Liver (tissue), 3 donors: Measurements from ENCODE around the gene PYCR2.

Experiments
- EGR1 ChIP-seq, 2 donors: IDR thresholded peaks; 2 replicates each; pipeline ENCODE4 v1.6.1; 2016 to 2018; ENCODE audit warnings: antibody characterized with exemption in 2 of 2, low read depth in 2 of 2
- RAD21 ChIP-seq, 2 donors: IDR thresholded peaks; 2 replicates each; pipeline ENCODE4 v1.6.1; 2016; ENCODE audit warnings: antibody characterized with exemption in 2 of 2, mild to moderate bottlenecking in 2 of 2
- SP1 ChIP-seq: IDR thresholded peaks from 2 replicates; pipeline ENCODE4 v1.6.1; 2018; ENCODE audit warnings: antibody characterized with exemption, mild to moderate bottlenecking
- ZBTB33 ChIP-seq: IDR thresholded peaks from 2 replicates; pipeline ENCODE4 v1.6.1; 2016; ENCODE audit warnings: antibody characterized with exemption
- TF ChIP-seq, protein P1 (sequence below): fragments of 150-350 bp; IDR thresholded peaks from 2 replicates; pipeline ENCODE4 v1.5.1; 2017; ENCODE audit warnings: improper control_type of control experiment, low read depth, low read length; ENCODE audit not compliant: missing input control
- TF ChIP-seq, protein P2 (sequence below): IDR thresholded peaks from 2 replicates; pipeline ENCODE4 v1.6.1; 2016; ENCODE audit warnings: antibody characterized with exemption, mild to moderate bottlenecking
- TF ChIP-seq, protein P3 (sequence below): IDR thresholded peaks from 2 replicates; pipeline ENCODE4 v1.6.1; 2016; ENCODE audit warnings: antibody characterized with exemption
- TF ChIP-seq, protein P4 (sequence below): IDR thresholded peaks from 2 replicates; pipeline ENCODE4 v1.6.1; 2016; ENCODE audit warnings: antibody characterized with exemption
- donor health status: healthy.
- donor health status: healthy.

DNA sequence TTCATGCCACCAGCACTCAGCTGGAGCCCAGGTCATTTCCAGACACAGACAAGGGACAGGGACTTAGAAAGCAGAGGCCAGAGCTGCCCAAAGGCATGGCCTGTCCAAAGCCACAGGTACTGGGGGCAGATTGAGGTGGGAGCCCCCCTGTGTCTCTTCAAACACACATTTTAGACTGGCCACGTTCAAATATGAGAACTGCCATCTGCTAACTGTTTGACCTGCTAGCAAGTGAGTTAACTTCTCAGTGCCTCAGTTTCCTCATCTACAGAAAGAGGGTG, 17.8 kb upstream of the PYCR2 start:
- TF ChIP-seq RAD21 (IDR thresholded peaks at IDR 0.05) (no peak), ZBTB33 (no peak), SP1 (no peak), EGR1 (IDR thresholded peaks at IDR 0.05; ENCODE audit: low read depth in 2 of 2) (no peak)
- TF ChIP-seq, protein P1, sequence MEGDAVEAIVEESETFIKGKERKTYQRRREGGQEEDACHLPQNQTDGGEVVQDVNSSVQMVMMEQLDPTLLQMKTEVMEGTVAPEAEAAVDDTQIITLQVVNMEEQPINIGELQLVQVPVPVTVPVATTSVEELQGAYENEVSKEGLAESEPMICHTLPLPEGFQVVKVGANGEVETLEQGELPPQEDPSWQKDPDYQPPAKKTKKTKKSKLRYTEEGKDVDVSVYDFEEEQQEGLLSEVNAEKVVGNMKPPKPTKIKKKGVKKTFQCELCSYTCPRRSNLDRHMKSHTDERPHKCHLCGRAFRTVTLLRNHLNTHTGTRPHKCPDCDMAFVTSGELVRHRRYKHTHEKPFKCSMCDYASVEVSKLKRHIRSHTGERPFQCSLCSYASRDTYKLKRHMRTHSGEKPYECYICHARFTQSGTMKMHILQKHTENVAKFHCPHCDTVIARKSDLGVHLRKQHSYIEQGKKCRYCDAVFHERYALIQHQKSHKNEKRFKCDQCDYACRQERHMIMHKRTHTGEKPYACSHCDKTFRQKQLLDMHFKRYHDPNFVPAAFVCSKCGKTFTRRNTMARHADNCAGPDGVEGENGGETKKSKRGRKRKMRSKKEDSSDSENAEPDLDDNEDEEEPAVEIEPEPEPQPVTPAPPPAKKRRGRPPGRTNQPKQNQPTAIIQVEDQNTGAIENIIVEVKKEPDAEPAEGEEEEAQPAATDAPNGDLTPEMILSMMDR: no peak
- TF ChIP-seq, protein P2, sequence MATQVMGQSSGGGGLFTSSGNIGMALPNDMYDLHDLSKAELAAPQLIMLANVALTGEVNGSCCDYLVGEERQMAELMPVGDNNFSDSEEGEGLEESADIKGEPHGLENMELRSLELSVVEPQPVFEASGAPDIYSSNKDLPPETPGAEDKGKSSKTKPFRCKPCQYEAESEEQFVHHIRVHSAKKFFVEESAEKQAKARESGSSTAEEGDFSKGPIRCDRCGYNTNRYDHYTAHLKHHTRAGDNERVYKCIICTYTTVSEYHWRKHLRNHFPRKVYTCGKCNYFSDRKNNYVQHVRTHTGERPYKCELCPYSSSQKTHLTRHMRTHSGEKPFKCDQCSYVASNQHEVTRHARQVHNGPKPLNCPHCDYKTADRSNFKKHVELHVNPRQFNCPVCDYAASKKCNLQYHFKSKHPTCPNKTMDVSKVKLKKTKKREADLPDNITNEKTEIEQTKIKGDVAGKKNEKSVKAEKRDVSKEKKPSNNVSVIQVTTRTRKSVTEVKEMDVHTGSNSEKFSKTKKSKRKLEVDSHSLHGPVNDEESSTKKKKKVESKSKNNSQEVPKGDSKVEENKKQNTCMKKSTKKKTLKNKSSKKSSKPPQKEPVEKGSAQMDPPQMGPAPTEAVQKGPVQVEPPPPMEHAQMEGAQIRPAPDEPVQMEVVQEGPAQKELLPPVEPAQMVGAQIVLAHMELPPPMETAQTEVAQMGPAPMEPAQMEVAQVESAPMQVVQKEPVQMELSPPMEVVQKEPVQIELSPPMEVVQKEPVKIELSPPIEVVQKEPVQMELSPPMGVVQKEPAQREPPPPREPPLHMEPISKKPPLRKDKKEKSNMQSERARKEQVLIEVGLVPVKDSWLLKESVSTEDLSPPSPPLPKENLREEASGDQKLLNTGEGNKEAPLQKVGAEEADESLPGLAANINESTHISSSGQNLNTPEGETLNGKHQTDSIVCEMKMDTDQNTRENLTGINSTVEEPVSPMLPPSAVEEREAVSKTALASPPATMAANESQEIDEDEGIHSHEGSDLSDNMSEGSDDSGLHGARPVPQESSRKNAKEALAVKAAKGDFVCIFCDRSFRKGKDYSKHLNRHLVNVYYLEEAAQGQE: no peak
- TF ChIP-seq, protein P3, sequence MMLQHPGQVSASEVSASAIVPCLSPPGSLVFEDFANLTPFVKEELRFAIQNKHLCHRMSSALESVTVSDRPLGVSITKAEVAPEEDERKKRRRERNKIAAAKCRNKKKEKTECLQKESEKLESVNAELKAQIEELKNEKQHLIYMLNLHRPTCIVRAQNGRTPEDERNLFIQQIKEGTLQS: no peak
- TF ChIP-seq, protein P4, sequence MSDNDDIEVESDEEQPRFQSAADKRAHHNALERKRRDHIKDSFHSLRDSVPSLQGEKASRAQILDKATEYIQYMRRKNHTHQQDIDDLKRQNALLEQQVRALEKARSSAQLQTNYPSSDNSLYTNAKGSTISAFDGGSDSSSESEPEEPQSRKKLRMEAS: no peak
